ENCODE data around the gene PSMD13. TPM values are rescaled to one million over a fixed set of nuclear protein-coding genes. Genes with fewer than 3 reads are reported as not detected.

PSMD13 gene
- total RNA-seq, 4 donors from 2014 or later = 85.8 to 114 (median 93.5) TPM

DNA sequence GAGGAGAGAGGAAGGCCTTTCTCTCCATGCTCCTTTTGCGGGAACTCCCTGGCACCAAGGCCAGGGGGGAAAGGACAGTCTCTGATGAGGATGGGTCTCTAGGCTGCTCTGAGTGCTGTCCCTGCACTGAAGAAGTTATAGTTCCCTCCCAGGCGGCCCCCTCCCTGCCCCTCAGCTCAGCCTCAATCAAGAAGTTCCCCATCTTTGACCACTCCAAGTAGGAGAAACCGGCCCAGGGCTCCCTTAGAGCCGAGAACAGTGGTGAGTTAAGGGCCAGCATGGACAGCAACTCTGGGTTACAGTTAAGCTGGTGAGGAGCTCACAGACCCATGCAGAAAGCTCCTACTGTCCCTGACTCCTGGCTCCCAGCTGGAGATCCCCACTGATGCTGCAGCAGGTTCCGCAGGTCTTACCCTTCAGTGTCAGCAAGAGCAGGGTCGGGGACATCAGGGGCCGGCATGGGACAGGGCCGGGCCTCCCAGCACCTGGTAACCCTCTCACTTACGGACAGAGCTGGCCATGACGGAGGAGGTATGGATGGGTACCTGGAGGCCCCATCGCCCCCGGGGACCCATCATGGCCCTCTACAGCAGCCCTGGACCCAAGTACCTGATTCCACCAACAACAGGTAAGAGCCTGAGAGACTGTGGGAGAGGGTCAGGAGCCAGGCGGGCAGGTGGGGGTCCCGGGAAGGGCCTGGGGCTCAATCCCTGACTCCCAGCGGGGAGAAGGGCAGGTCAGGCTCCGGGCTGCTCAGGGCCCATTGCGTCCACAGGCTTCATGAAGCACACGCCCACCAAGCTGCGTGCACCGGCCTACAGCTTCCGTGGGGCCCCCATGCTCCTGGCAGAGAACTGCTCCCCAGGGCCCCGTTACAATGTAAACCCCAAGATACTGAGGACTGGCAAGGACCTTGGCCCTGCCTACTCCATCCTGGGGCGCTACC, 39.7 kb upstream of the PSMD13 start:
- H3K27me3 ChIP-seq = no peaks in the 10 kb centered on the region
- no peak for ATAC-seq
- no peak overlapping the region for H3K27ac ChIP-seq
- no peaks in the 10 kb centered on the region for H3K9me3 ChIP-seq
- H3K4me3 ChIP-seq = no peak overlapping the region
- TF ChIP-seq EP300 (IDR thresholded peaks at IDR 0.05) = no peak
- no peak for TF ChIP-seq POLR2AphosphoS5 (IDR thresholded peaks at IDR 0.05)
- no peak for TF ChIP-seq POLR2A (IDR thresholded peaks at IDR 0.05)
- TF ChIP-seq, protein P1, sequence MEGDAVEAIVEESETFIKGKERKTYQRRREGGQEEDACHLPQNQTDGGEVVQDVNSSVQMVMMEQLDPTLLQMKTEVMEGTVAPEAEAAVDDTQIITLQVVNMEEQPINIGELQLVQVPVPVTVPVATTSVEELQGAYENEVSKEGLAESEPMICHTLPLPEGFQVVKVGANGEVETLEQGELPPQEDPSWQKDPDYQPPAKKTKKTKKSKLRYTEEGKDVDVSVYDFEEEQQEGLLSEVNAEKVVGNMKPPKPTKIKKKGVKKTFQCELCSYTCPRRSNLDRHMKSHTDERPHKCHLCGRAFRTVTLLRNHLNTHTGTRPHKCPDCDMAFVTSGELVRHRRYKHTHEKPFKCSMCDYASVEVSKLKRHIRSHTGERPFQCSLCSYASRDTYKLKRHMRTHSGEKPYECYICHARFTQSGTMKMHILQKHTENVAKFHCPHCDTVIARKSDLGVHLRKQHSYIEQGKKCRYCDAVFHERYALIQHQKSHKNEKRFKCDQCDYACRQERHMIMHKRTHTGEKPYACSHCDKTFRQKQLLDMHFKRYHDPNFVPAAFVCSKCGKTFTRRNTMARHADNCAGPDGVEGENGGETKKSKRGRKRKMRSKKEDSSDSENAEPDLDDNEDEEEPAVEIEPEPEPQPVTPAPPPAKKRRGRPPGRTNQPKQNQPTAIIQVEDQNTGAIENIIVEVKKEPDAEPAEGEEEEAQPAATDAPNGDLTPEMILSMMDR (IDR thresholded peaks at IDR 0.05) = no peak
- peaks cover 0 to 22% of the 10 kb centered on the region in 2 donors for H3K36me3 ChIP-seq
- peaks cover 0 to 1% (median 0%) of the 10 kb centered on the region in 3 donors for H3K4me1 ChIP-seq
- WGBS, 2 donors (ENCODE audit: low coverage in 1 of 2) = 50% methylated on average over 2 of the region's 23 CpGs; no CpG with 5 or more reads in 1 of the 2 donors

DNA sequence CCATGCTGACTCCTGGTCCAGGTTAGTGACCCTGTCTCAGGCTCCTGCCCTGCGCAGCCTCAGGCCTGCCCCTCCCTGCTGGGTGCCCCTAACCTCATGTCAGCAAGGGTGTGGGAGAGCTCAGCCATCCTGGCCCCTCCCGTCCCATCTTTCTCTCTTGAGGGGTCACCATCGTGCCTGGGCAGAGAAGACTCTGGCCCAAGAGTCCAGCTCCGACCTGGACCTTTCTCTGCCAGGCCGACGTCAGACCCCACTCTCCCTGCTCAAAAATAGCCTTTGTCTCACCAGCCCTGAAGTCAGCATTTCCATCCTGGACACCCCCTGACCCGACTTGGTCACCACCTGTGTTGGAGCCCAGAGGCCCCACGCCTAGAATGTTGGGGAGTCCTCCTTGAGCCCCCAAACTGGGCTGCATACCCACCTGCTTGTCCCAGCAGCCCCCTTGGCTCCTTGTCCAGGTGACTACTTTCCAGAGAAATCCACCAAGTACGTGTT, 39.0 kb upstream of the PSMD13 start:
- ATAC-seq = no peak

DNA sequence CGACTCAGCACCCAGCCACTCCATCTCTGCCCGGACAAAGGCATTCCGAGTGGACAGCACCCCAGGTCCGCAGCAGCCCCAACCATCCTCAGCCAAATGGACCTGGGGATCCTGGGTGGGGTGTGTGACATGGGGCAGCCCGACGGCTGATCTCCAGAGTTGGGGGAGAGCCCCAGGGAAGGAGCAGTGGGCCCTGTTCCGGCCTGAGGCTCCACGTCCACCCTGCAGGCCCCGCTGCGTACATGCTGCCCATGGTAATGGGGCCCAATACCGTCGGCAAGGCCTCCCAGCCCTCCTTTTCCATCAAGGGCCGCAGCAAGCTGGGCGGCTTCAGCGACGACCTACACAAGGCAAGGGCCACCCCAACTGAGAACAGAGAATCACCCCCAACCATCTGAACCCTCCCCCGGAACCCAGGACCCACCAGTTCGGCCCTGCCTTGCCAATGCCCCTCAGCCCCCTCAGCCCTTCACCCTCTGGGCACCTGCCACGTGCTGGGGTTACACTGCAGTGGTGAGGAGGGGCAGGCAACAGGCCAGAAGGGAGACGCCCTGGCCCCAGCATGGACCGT, 38.5 kb upstream of the PSMD13 start:
- no peak for ATAC-seq
- TF ChIP-seq EP300 (IDR thresholded peaks at IDR 0.05) = no peak
- TF ChIP-seq, protein P1 (IDR thresholded peaks at IDR 0.05) = no peak
- no peak for TF ChIP-seq POLR2AphosphoS5 (IDR thresholded peaks at IDR 0.05)
- TF ChIP-seq POLR2A (IDR thresholded peaks at IDR 0.05) = no peak
- Histone ChIP-seq H3K27ac (no peak overlapping the region), H3K27me3 (no peaks in the 10 kb centered on the region), H3K4me1 (peaks cover 0 to 12% (median 0%) of the 10 kb centered on the region in 3 donors), H3K36me3 (peaks cover 0 to 35% of the 10 kb centered on the region in 2 donors), H3K9me3 (no peaks in the 10 kb centered on the region), H3K4me3 (no peak overlapping the region)
- no CpG with 5 or more reads among the region's 21 CpGs for WGBS, 2 donors (ENCODE audit: low coverage in 1 of 2)

More for the DNA sequence above, 39.0 kb upstream of the PSMD13 start:
- WGBS, 2 donors (ENCODE audit: low coverage in 1 of 2) = 81 to 93% methylated on average over 2 to 3 of the region's 9 CpGs
- H3K27ac ChIP-seq = no peak overlapping the region
- no peaks in the 10 kb centered on the region for H3K27me3 ChIP-seq
- no peak overlapping the region for H3K4me3 ChIP-seq
- no peak for TF ChIP-seq POLR2AphosphoS5 (IDR thresholded peaks at IDR 0.05)
- no peak for TF ChIP-seq POLR2A (IDR thresholded peaks at IDR 0.05)
- TF ChIP-seq, protein P1 (IDR thresholded peaks at IDR 0.05) = no peak
- TF ChIP-seq EP300 (IDR thresholded peaks at IDR 0.05) = no peak
- H3K4me1 ChIP-seq = peaks cover 0 to 9% (median 0%) of the 10 kb centered on the region in 3 donors
- peaks cover 0 to 30% of the 10 kb centered on the region in 2 donors for H3K36me3 ChIP-seq
- no peaks in the 10 kb centered on the region for H3K9me3 ChIP-seq

DNA sequence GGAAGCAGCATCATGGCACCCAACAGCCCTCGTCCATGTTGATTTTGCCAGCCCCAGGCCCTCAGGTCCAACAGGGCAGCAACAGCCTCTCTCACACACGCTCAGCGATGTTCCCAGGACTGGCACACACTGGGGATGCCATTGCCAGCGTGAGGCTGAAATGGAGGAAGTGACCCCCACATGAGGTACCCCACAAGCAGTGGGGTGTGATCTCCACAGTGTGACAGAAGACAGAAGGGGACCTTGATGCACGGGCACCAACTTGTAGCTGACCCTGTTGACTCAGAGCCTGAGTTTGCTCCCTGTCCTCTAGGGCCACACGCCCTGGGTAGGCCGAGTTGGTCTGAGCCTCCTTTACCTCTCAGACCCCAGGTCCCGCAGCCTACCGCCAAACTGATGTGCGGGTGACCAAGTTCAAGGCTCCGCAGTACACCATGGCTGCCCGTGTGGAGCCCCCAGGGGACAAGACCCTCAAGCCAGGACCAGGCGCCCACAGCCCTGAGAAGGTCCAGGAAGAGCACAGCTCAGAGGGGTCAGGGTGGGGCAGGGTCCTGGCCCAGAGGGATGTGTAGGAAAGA, 37.7 kb upstream of the PSMD13 start:
- Histone ChIP-seq H3K9me3 (no peaks in the 10 kb centered on the region), H3K4me1 (peaks cover 0 to 20% (median 0%) of the 10 kb centered on the region in 3 donors), H3K27ac (no peak overlapping the region), H3K36me3 (peaks cover 0 to 43% of the 10 kb centered on the region in 2 donors), H3K4me3 (no peak overlapping the region), H3K27me3 (no peaks in the 10 kb centered on the region)
- ATAC-seq = no peak
- TF ChIP-seq POLR2AphosphoS5 (IDR thresholded peaks at IDR 0.05) (no peak), EP300 (IDR thresholded peaks at IDR 0.05) (no peak)
- TF ChIP-seq, protein P1 (IDR thresholded peaks at IDR 0.05) = no peak
- WGBS, 2 donors (ENCODE audit: low coverage in 1 of 2) = 62 to 100% methylated on average over 1 to 4 of the region's 13 CpGs
